ENCODE data around the gene ARAP3.

The ARAP3 gene

DNA sequence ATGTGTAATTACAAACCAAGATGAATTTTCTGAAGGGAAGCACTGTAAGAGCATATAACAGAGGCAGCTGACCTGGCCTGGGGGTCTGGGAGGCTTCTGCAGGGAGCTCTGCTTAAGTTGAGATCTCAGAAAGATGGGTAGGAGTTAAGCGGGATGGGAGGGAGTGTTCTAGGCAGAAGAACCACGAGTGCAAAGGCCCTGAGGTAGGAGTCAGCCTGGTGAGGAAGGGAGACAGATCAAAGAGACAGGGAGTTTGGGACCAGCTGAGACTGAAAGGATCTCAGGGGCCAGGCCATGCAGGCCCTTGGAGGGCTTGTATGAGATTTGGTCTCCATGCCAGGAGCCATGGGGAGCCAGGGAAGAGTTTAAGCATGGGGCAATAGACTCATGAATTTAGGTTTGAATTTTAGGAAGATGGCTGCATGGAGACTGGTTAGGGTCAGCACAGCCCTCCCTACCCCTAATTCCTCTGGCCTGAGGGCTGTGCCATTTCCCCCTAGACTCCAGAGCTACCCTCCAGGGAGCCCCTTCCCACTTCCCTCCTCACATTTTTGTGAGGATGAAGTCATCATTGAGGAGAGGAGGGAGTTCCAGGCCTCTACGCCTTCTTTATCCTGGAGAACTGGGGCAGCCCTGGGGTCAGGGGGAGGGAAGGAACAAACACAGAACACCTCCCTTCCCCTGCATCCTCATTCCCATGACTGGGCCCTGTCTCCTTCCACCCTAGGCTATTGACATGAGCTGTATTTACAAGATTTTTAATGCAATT, 4.8 kb upstream of the ARAP3 start:
- Histone ChIP-seq H3K4me3 (ENCODE audit: low read length in 2 of 2) (no peak overlapping the region), H3K4me1 (ENCODE audit: control insufficient read depth, insufficient read depth, low read length) (peaks cover 10% of the 10 kb centered on the region), H3K27me3 (ENCODE audit: control insufficient read depth in 1 of 2, insufficient read depth in 2 of 2, low read length in 2 of 2) (peaks cover 0 to 13% of the 10 kb centered on the region in 2 donors), H3K9me3 (ENCODE audit: control insufficient read depth in 2 of 2, low read length in 2 of 2) (no peaks in the 10 kb centered on the region), H3K9ac (ENCODE audit: low read length in 2 of 2) (no peak overlapping the region), H3K36me3 (ENCODE audit: control insufficient read depth in 2 of 2, insufficient read depth in 2 of 2, low read length in 2 of 2) (no peaks in the 10 kb centered on the region), H3K27ac (ENCODE audit: low read length) (no peak overlapping the region)

DNA sequence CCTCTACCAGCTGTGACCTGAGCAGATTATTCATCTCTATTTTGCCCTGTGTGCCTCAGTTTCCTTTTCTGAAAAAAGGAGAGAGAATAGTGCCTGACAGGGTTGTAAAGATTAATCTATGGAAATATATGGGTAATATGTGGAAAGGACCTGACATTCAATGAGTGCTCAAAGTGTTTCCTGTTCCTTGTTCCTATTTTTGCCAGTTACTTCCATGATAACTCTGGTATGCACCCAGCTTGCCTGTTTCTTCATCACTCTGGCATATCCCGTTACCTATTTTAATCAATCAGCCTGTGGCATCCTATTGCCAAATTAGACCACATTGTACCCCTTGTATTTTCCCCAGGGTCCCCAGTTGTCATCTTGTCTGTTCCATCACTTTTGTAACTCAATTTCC, 3.6 kb upstream of the ARAP3 start:
- Histone ChIP-seq H3K9ac (ENCODE audit: low read length in 2 of 2) (no peak overlapping the region), H3K4me1 (ENCODE audit: control insufficient read depth, insufficient read depth, low read length) (peaks cover 16% of the 10 kb centered on the region), H3K4me3 (ENCODE audit: low read length in 2 of 2) (no peak overlapping the region), H3K9me3 (ENCODE audit: control insufficient read depth in 2 of 2, low read length in 2 of 2) (no peaks in the 10 kb centered on the region), H3K27me3 (ENCODE audit: control insufficient read depth in 1 of 2, insufficient read depth in 2 of 2, low read length in 2 of 2) (peaks cover 0 to 8% of the 10 kb centered on the region in 2 donors), H3K36me3 (ENCODE audit: control insufficient read depth in 2 of 2, insufficient read depth in 2 of 2, low read length in 2 of 2) (no peaks in the 10 kb centered on the region), H3K27ac (ENCODE audit: low read length) (no peak overlapping the region)

DNA sequence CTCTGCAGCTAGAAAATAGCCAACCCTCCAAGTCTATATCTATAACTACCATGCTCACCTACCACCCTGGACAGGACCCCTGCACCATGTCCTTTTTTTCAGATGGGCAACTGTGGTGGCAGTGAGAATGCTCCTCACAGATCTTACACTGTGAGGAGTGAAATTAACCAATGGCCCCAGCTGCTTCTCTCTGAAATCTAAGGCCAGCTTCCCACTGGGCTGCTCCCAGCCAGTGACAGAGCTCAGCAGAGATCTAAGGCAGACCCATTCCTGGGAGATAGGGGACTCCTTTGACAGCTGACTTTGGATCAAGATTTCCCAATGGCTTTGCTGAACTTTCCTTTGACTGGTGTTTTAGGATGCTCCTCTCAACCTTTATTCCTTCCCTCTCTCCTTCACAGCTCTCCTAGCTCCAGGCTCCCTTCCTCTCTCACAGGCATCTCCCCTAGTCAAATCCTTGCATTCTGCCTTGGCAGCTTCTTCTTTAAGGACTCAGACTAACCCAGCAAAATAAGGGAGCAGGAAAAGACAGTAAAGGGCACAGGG, 1.6 kb upstream of the ARAP3 start:
- Histone ChIP-seq H3K4me1 (ENCODE audit: control insufficient read depth, insufficient read depth, low read length) (peaks cover 20% of the 10 kb centered on the region), H3K27ac (ENCODE audit: low read length) (no peak overlapping the region), H3K36me3 (ENCODE audit: control insufficient read depth in 2 of 2, insufficient read depth in 2 of 2, low read length in 2 of 2) (no peaks in the 10 kb centered on the region), H3K27me3 (ENCODE audit: control insufficient read depth in 1 of 2, insufficient read depth in 2 of 2, low read length in 2 of 2) (peaks cover 0 to 4% of the 10 kb centered on the region in 2 donors), H3K4me3 (ENCODE audit: low read length in 2 of 2) (no peak overlapping the region), H3K9me3 (ENCODE audit: control insufficient read depth in 2 of 2, low read length in 2 of 2) (no peaks in the 10 kb centered on the region), H3K9ac (ENCODE audit: low read length in 2 of 2) (no peak overlapping the region)

DNA sequence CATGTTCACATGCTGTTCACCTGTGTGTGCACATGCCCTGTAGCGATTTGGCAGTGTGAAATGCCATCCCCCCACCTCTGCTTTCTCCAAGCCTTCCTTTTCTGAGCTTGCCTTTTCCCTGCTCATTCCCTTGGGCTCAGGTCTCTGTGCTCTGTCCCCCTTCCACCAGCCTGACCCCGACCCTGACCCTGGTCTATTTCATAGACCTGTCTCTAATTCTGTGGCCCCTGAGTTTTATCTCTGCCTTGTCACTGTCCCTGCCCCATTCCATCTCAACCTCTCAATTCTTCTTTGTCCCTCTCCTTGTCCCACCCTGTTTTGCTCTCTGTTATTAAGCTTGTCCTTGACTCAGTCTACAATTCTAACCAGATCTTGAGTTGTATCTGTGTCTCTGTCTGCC, 735 bp downstream of the ARAP3 start:
- Histone ChIP-seq H3K27me3 (ENCODE audit: control insufficient read depth in 1 of 2, insufficient read depth in 2 of 2, low read length in 2 of 2) (peaks cover 0 to 4% of the 10 kb centered on the region in 2 donors), H3K4me3 (ENCODE audit: low read length in 2 of 2) (peak overlapping the region; percentile 46 to 66), H3K36me3 (ENCODE audit: control insufficient read depth in 2 of 2, insufficient read depth in 2 of 2, low read length in 2 of 2) (no peaks in the 10 kb centered on the region), H3K4me1 (ENCODE audit: control insufficient read depth, insufficient read depth, low read length) (peaks cover 20% of the 10 kb centered on the region), H3K27ac (ENCODE audit: low read length) (peak overlapping the region; percentile 19), H3K9ac (ENCODE audit: low read length in 2 of 2) (peak overlapping the region; percentile 54 to 64), H3K9me3 (ENCODE audit: control insufficient read depth in 2 of 2, low read length in 2 of 2) (no peaks in the 10 kb centered on the region)

DNA sequence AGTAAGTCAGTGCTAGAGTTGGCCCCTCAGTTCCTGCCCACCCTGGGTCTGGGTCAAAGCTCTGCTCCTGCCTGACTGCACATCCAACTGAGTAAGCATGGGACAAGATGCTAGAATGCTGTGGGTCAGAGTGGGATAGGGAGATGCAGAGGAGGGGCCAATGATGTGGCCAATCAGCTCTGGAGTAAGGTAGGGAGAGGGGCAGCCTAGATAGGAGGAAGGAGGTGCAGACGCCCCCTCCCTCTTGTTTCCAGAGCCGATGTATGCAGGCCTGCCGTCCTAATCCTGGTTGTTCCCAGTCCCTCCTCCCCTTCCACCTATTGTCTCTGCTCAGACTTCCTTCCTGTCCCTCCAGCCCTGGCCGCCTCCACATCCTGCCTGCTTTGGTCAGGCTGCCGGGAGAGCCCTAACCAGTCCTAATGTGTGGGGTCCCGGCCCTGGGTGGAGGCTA, 1.3 kb downstream of the ARAP3 start:
- Histone ChIP-seq H3K36me3 (ENCODE audit: control insufficient read depth in 2 of 2, insufficient read depth in 2 of 2, low read length in 2 of 2) (no peaks in the 10 kb centered on the region), H3K27ac (ENCODE audit: low read length) (no peak overlapping the region), H3K9ac (ENCODE audit: low read length in 2 of 2) (peak overlapping the region in 1 of 2 donors; percentile 64), H3K4me3 (ENCODE audit: low read length in 2 of 2) (peak overlapping the region in 1 of 2 donors; percentile 66), H3K9me3 (ENCODE audit: control insufficient read depth in 2 of 2, low read length in 2 of 2) (no peaks in the 10 kb centered on the region), H3K4me1 (ENCODE audit: control insufficient read depth, insufficient read depth, low read length) (peaks cover 20% of the 10 kb centered on the region), H3K27me3 (ENCODE audit: control insufficient read depth in 1 of 2, insufficient read depth in 2 of 2, low read length in 2 of 2) (peaks cover 0 to 4% of the 10 kb centered on the region in 2 donors)

DNA sequence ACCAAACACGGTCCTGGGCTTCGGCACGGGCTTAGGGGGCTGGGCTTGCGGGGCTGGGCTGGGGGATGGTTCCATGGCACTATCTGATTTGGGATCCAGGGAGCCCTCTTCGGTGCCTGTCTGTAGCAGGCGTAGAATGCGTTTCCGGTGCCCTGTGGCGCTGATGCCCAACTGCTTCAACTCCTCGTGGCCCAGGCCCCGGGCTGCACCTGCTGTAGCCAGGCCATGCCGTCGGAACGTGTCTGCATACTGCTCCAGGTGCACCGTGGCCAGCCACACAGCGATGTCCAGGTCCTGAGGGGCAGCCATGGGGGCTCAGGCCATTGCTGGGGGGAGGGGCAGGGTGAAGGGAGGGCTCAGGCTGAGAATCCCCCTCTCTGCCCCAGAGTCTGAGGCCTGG, 1.9 kb downstream of the ARAP3 start:
- Histone ChIP-seq H3K4me3 (ENCODE audit: low read length in 2 of 2) (peak overlapping the region in 1 of 2 donors; percentile 22), H3K36me3 (ENCODE audit: control insufficient read depth in 2 of 2, insufficient read depth in 2 of 2, low read length in 2 of 2) (no peaks in the 10 kb centered on the region), H3K27me3 (ENCODE audit: control insufficient read depth in 1 of 2, insufficient read depth in 2 of 2, low read length in 2 of 2) (peaks cover 0 to 4% of the 10 kb centered on the region in 2 donors), H3K4me1 (ENCODE audit: control insufficient read depth, insufficient read depth, low read length) (peaks cover 20% of the 10 kb centered on the region), H3K27ac (ENCODE audit: low read length) (no peak overlapping the region), H3K9ac (ENCODE audit: low read length in 2 of 2) (no peak overlapping the region), H3K9me3 (ENCODE audit: control insufficient read depth in 2 of 2, low read length in 2 of 2) (no peaks in the 10 kb centered on the region)

DNA sequence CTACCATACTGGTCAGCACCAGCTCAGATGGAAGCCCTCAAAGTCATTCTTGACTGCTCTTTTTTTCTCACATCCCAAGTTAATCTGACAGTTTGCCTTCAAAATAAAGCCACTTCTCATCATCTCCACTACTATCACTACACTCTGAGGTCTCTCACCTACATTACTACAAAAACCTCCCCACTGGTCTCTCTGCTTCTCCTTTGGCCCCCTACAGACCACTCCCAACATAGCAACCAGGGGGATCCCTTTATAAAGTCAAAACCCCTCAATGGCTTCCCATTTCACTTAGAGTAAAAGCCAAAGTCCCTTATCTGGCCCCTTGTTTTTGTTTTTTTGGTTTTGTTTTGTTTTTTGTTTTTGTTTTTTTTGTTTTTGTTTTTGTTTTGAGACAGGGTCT, 4.6 kb downstream of the ARAP3 start:
- Histone ChIP-seq H3K27ac (ENCODE audit: low read length) (no peak overlapping the region), H3K36me3 (ENCODE audit: control insufficient read depth in 2 of 2, insufficient read depth in 2 of 2, low read length in 2 of 2) (no peaks in the 10 kb centered on the region), H3K9ac (ENCODE audit: low read length in 2 of 2) (no peak overlapping the region), H3K9me3 (ENCODE audit: control insufficient read depth in 2 of 2, low read length in 2 of 2) (no peaks in the 10 kb centered on the region), H3K27me3 (ENCODE audit: control insufficient read depth in 1 of 2, insufficient read depth in 2 of 2, low read length in 2 of 2) (peaks cover 0 to 4% of the 10 kb centered on the region in 2 donors), H3K4me1 (ENCODE audit: control insufficient read depth, insufficient read depth, low read length) (peaks cover 16% of the 10 kb centered on the region), H3K4me3 (ENCODE audit: low read length in 2 of 2) (no peak overlapping the region)

DNA sequence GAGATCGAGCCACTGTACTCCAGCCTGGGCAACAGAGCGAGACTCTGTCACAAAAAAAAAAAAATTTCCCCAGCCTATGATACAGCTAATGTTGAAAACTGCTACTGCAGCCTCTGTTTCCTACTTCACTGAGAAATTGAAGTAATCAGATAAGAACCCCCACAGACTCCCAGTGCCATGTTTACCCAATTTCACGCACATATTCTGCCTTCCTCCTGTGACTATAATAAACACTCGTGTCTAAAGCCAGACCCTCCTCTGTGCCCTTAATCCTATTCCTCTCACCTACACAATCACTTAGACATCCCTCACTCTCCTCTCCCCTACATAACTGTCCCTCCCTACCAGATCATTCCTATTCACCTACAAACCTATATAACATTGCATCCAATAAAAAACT, 6.4 kb downstream of the ARAP3 start:
- no peak overlapping the region for H3K27ac ChIP-seq (ENCODE audit: low read length)
- H3K9me3 ChIP-seq (ENCODE audit: control insufficient read depth in 2 of 2, low read length in 2 of 2) = no peaks in the 10 kb centered on the region
- no peak overlapping the region for H3K4me3 ChIP-seq (ENCODE audit: low read length in 2 of 2)
- peaks cover 0 to 4% of the 10 kb centered on the region in 2 donors for H3K27me3 ChIP-seq (ENCODE audit: control insufficient read depth in 1 of 2, insufficient read depth in 2 of 2, low read length in 2 of 2)
- no peak overlapping the region for H3K9ac ChIP-seq (ENCODE audit: low read length in 2 of 2)
- H3K4me1 ChIP-seq (ENCODE audit: control insufficient read depth, insufficient read depth, low read length) = peaks cover 4% of the 10 kb centered on the region
- no peaks in the 10 kb centered on the region for H3K36me3 ChIP-seq (ENCODE audit: control insufficient read depth in 2 of 2, insufficient read depth in 2 of 2, low read length in 2 of 2)

DNA sequence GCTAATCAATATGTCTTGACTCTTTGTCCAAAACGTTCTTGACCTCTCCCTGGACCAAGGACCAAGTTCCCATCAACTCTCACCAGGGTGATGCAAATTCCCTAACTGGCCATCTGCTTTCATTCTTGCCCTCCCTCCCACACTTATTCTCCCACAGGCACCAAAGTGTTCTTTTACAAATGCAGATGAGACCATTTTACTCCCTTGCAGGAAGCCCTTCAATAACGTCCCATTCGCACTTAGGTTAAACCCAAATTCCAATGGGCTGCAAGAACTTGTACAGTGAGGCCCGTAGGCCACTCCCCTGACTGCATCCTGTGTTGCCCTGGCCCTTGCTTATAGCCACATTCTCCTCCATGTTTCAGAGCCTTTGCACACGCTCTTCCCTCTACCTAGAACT, 7.3 kb downstream of the ARAP3 start:
- Histone ChIP-seq H3K27me3 (ENCODE audit: control insufficient read depth in 1 of 2, insufficient read depth in 2 of 2, low read length in 2 of 2) (peaks cover 0 to 4% of the 10 kb centered on the region in 2 donors), H3K9me3 (ENCODE audit: control insufficient read depth in 2 of 2, low read length in 2 of 2) (no peaks in the 10 kb centered on the region), H3K9ac (ENCODE audit: low read length in 2 of 2) (no peak overlapping the region), H3K36me3 (ENCODE audit: control insufficient read depth in 2 of 2, insufficient read depth in 2 of 2, low read length in 2 of 2) (no peaks in the 10 kb centered on the region), H3K4me1 (ENCODE audit: control insufficient read depth, insufficient read depth, low read length) (no peaks in the 10 kb centered on the region), H3K4me3 (ENCODE audit: low read length in 2 of 2) (no peak overlapping the region), H3K27ac (ENCODE audit: low read length) (no peak overlapping the region)

DNA sequence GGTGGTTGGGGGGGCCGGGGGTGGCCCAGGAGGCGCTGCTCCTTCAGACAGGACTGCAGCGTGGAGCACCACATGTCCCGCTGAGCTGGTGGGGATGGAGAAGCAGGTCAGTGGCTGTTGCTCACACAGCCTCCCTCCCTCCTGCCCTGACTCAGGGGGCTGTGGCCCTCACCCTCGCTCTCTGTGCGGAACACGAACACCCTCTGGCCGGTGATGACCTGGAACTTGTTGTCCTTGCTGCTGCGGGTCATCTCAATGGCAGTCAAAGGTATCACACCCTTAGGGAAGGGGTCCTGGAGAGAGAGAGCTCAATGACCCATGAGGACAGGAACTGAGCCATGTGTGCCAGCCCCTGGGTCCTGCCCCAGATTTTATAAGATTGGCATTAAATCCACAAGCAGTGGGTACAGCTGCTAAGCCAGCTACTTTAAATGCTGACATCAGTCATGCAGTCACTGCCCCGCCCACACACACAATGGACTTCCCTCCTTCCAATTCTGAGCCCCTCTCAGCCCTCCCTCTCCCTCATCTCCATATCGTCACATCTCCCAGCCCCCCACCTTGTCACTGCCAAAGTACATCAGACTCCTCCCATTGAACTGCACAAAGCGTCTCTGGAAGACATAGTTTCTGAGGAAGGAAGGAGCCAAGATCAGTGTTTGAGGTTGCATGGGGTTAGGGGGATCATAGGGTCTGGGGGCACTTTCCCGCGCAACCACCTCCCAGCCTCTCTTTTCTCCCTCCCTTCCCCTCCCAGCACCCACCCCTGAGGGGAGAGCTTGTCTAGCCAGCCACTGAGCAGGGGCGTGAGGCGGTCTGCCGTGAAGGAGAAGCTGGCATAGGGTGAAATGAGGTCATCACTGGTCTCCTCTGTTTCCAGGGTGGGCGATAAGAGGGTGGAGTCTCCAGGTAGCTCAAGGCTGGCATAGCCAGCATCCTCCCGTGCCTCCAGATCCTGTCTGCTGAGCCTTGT, 8.9 kb downstream of the ARAP3 start:
- Histone ChIP-seq H3K9me3 (ENCODE audit: control insufficient read depth in 2 of 2, low read length in 2 of 2) (no peaks in the 10 kb centered on the region), H3K4me3 (ENCODE audit: low read length in 2 of 2) (no peak overlapping the region), H3K27ac (ENCODE audit: low read length) (no peak overlapping the region), H3K27me3 (ENCODE audit: control insufficient read depth in 1 of 2, insufficient read depth in 2 of 2, low read length in 2 of 2) (no peaks in the 10 kb centered on the region), H3K9ac (ENCODE audit: low read length in 2 of 2) (no peak overlapping the region), H3K4me1 (ENCODE audit: control insufficient read depth, insufficient read depth, low read length) (no peaks in the 10 kb centered on the region), H3K36me3 (ENCODE audit: control insufficient read depth in 2 of 2, insufficient read depth in 2 of 2, low read length in 2 of 2) (no peaks in the 10 kb centered on the region)

All from stomach smooth muscle (tissue), 2 donors.